GM23248 (cell line): Measurements from ENCODE around the gene CFAP20DC.

Experiments
- EZH2 ChIP-seq: fragments of 200-600 bp; sonication (generic); IDR thresholded peaks from 2 replicates; pipeline ENCODE4 v1.6.1; 2018; ENCODE audit warnings: antibody characterized with exemption, mild to moderate bottlenecking; ENCODE audit not compliant: insufficient read depth, poor library complexity, severe bottlenecking
- EZH2phosphoT487 ChIP-seq: fragments of 200-600 bp; sonication (generic); IDR thresholded peaks from 2 replicates; pipeline ENCODE4 v1.6.1; 2018; ENCODE audit warnings: antibody characterized with exemption, moderate library complexity, mild to moderate bottlenecking, low read depth; ENCODE audit not compliant: insufficient read depth

DNA sequence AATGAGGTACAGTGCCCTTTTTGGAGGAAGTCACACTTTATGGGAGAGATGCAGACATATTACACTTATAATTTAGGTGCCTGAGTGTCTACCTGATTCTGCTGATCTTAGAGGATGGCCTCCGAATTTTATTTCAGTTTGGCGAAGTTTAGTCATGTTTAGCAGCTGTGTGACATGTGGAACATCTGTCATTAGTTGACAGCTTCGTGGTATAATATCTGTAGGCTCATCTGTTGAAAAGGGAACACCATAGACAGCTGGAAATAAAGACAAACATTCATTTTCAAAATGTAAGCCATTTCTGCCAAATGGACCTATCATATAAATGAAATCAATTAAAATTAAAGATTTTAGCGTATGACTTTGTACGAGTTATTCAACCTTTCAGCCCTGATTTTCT is 165.4 kb downstream of the CFAP20DC start:
- TF ChIP-seq EZH2 (no peak), EZH2phosphoT487 (no peak)
